Activated CD8-positive, alpha-beta T cell treated with anti-CD3 and anti-CD28 coated beads for 36 hours (primary cell): ENCODE data around the gene UBL4A. TPM values are rescaled to one million over a fixed set of nuclear protein-coding genes. Genes with fewer than 3 reads are reported as not detected.

Source experiments
- ATAC-seq: fragments of 200-7000 bp; cut with Tn5 transposase; one replicate; pipeline ENCODE4 v1.10.0; 2021; ENCODE audit warnings: mild to moderate bottlenecking, moderate library complexity
- CTCF ChIA-PET: fragments of 350-600 bp; sonication (Branson Sonifier 250); formaldehyde crosslinking; loops from one replicate; lab custom pipeline; 2021; ENCODE audit warnings: antibody characterized with exemption; lab: Charles Lee
- POLR2A ChIA-PET: fragments of 350-600 bp; sonication (Branson Sonifier 250); formaldehyde crosslinking; loops from one replicate; lab custom pipeline; 2021; ENCODE audit warnings: antibody characterized with exemption; lab: Charles Lee
- DNase-seq: peaks from one replicate; pipeline ENCODE4 v3.0.0-alpha.2; 2020
- H3K27ac Mint-ChIP-seq: one replicate; pipeline ENCODE4 v1.8.0; 2021; ENCODE audit warnings: mild to moderate bottlenecking, mixed read lengths
- H3K27me3 Mint-ChIP-seq: one replicate; pipeline ENCODE4 v1.8.0; 2021; ENCODE audit warnings: mixed read lengths
- H3K36me3 Mint-ChIP-seq: one replicate; pipeline ENCODE4 v1.8.0; 2021; ENCODE audit warnings: low read depth, mixed read lengths
- H3K4me1 Mint-ChIP-seq: one replicate; pipeline ENCODE4 v1.8.0; 2021; ENCODE audit warnings: low read depth, mixed read lengths
- H3K4me3 Mint-ChIP-seq: one replicate; pipeline ENCODE4 v1.8.0; 2021; ENCODE audit warnings: mild to moderate bottlenecking, moderate library complexity, mixed read lengths
- H3K9me3 Mint-ChIP-seq: one replicate; pipeline ENCODE4 v1.8.0; 2021; ENCODE audit warnings: mixed read lengths
- CTCF ChIP-seq: fragments of 200-600 bp; IDR thresholded peaks from one replicate; pipeline ENCODE4 v1.8.0; 2022; ENCODE audit warnings: antibody characterized with exemption, mild to moderate bottlenecking
- intact Hi-C: fragments of 100-400 bp; cut with micrococcal nuclease; formaldehyde crosslinking; loops from one replicate; pipeline ENCODE4 v1.10.0; 2022
- total RNA-seq, 2 experiments: library from RNA; stranded (reverse); gene quantifications; one replicate each; pipeline ENCODE4 v1.2.3, GENCODE V29; 2021

The UBL4A gene
- total RNA-seq, 2 experiments from 2014 or later = 46.5 to 47.6 TPM

- H3K4me1 Mint-ChIP-seq = peaks cover 37% of the 10 kb centered on the region
- intact Hi-C loops = no loop called here
- H3K36me3 Mint-ChIP-seq = peaks cover 32% of the 10 kb centered on the region
- no peak for ATAC-seq
- TF ChIP-seq CTCF = no peak
- no peaks in the 10 kb centered on the region for H3K27me3 Mint-ChIP-seq
- CTCF ChIA-PET = no interaction called here
- peak overlapping the region; percentile 31 for H3K4me3 Mint-ChIP-seq
- no peaks in the 10 kb centered on the region for H3K9me3 Mint-ChIP-seq
- peak overlapping the region; percentile 85 for H3K27ac Mint-ChIP-seq
- POLR2A ChIA-PET = interaction anchor here (1.1 to 1.2 kb wide), 2 partner anchors 15 to 26 kb away, joined by 3 read pairs; no protein-coding TSS in a partner anchor
- DNase-seq = no peak
These were observed 25.3 kb upstream of the UBL4A start for GRCh38 chrX:154511761-154512160.

DNA sequence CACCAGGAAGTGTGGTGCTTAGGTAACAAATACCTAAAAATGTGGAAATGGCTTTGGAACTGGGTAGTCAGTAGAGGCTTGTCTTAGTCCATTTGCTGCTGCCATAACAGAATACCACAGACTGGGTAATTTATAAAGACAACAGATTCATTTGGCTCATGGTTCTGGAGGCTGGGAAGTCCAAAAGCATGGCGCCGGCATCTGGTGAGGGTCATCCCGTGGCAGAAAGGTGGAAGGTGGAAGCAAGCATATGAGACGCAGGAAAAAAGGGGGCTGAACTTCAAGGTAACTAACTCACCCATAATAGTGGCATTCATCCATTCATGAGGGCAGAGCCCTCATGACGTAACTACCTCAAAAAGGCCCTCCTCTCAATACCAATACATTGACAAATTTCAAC, 23.0 kb upstream of the UBL4A start:
- ATAC-seq = no peak
- no peaks in the 10 kb centered on the region for H3K9me3 Mint-ChIP-seq
- DNase-seq = no peak
- H3K36me3 Mint-ChIP-seq = peaks cover 30% of the 10 kb centered on the region
- POLR2A ChIA-PET = no interaction called here
- TF ChIP-seq CTCF = no peak
- no peak overlapping the region for H3K4me3 Mint-ChIP-seq
- CTCF ChIA-PET = no interaction called here
- intact Hi-C loops = no loop called here
- no peak overlapping the region for H3K27ac Mint-ChIP-seq
- H3K4me1 Mint-ChIP-seq = peaks cover 31% of the 10 kb centered on the region
- no peaks in the 10 kb centered on the region for H3K27me3 Mint-ChIP-seq

GRCh38 chrX:154508384-154508745, 21.9 kb upstream of the UBL4A start:
- intact Hi-C loops = no loop called here
- Mint-ChIP-seq H3K27ac (no peak overlapping the region), H3K36me3 (peaks cover 24% of the 10 kb centered on the region), H3K9me3 (no peaks in the 10 kb centered on the region), H3K4me1 (peaks cover 24% of the 10 kb centered on the region), H3K27me3 (no peaks in the 10 kb centered on the region), H3K4me3 (no peak overlapping the region)
- DNase-seq (no peak), ATAC-seq (no peak)
- POLR2A ChIA-PET = no interaction called here
- no peak for TF ChIP-seq CTCF
- CTCF ChIA-PET = no interaction called here

DNA sequence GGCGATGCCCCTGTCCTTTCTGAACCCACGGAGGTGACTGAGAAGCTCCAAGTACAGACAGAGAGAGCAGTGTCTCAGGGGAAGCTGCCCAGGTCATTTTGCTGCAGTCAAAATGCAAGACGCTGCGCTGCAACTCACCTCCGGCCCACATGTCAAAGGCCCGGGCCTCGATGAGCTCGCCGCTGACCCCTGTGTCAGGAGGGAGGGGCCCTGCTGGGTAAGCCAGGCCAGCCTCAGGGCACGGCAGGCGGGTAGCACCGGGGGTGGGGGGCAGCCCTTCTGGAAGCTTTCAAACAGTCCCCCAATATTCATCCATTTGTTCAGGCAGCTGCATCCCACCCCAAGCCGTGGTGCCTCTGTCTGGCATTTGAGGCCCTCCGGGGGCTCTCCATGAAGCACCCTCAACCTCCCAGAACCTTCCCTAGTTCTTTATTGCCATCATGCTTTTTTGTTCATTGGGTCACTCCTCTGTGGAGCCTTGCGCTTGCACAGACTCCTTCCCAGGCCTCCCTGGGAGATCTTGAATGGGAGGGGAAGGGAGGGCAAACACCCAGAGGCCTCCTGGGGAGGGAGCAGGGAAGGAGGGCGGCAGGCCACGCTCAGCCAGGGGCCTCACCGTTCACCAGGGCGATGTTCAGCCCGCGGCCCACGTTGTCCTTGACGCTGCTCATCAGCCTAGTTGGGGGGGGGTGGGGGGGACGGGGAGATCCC, 21.4 kb upstream of the UBL4A start:
- POLR2A ChIA-PET = interaction anchor here (1.1 kb wide), 1 partner anchor 9 kb away, joined by 3 read pairs; no protein-coding TSS in a partner anchor
- intact Hi-C loops = no loop called here
- peaks cover 24% of the 10 kb centered on the region for H3K4me1 Mint-ChIP-seq

More for the DNA sequence above, 21.4 kb upstream of the UBL4A start:
- CTCF ChIA-PET = no interaction called here
- Mint-ChIP-seq H3K4me3 (no peak overlapping the region), H3K27ac (no peak overlapping the region), H3K27me3 (no peaks in the 10 kb centered on the region), H3K36me3 (peaks cover 24% of the 10 kb centered on the region), H3K9me3 (no peaks in the 10 kb centered on the region)
- TF ChIP-seq CTCF = no peak
- ATAC-seq (no peak), DNase-seq (no peak)
